ENCODE data around the gene CPNE5. TPM values are rescaled to one million over a fixed set of nuclear protein-coding genes. Genes with fewer than 3 reads are reported as not detected.

CPNE5 gene
- total RNA-seq, 1 donor = 0.18 TPM

- H3K4me3 ChIP-seq (ENCODE audit: low read depth, low read length) = no peak overlapping the region
- no peak for DNase-seq (ENCODE audit: low read depth)
- no peak for TF ChIP-seq CTCF (IDR thresholded peaks at IDR 0.05; ENCODE audit: insufficient read depth, low read length)
Observed at GRCh38 chr6:36777801-36778200, 61.4 kb downstream of the CPNE5 start.

DNA sequence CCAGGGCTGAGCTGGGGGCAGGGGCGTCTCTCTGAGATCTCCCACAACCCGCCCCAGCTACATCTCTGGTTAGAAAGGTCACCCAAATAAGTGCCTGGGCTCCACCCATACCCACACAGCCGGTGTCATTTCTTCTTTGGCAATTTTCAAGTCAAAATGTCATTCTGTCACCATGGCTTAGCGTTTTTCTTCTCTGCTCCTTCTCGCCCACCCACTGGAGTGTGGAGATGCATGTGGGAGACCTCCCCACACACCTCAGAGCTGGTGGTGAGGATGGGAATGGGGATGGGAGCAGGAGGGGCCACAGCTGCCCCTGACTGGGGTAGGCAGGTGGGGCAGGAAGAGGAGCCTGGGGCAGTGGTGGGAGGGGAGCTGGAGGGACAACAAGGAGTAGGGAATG, 63.1 kb downstream of the CPNE5 start:
- TF ChIP-seq CTCF (IDR thresholded peaks at IDR 0.05; ENCODE audit: insufficient read depth, low read length) = no peak
- H3K4me3 ChIP-seq (ENCODE audit: low read depth, low read length) = no peak overlapping the region
- DNase-seq (ENCODE audit: low read depth) = no peak

- no peak overlapping the region for H3K4me3 ChIP-seq (ENCODE audit: low read depth, low read length)
- TF ChIP-seq CTCF (IDR thresholded peaks at IDR 0.05; ENCODE audit: insufficient read depth, low read length) = no peak
- no peak for DNase-seq (ENCODE audit: low read depth)
Observed at GRCh38 chr6:36774331-36774730, 64.9 kb downstream of the CPNE5 start.

DNA sequence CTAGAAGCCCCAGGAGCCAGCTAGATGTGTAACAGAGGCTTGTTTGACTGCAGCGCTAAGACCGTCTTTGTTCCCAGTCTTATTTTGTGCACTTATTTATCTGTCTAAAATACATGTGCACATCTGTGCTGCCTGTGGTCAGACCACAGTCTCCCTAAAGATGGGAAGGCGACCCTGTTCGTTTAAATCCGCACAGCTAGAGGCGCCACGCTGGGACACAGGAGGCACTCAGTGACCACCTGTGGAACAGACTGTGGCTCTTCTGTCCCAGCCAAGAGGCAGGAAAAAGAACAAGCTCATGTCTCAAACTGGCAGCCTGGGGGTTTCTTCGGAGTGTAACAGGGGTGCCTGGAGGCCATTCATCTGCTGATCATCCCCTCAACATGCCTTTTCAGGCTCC, 66.8 kb downstream of the CPNE5 start:
- no peak for DNase-seq (ENCODE audit: low read depth)
- no peak for TF ChIP-seq CTCF (IDR thresholded peaks at IDR 0.05; ENCODE audit: insufficient read depth, low read length)
- H3K4me3 ChIP-seq (ENCODE audit: low read depth, low read length) = no peak overlapping the region

- DNase-seq (ENCODE audit: low read depth) = no peak
- TF ChIP-seq CTCF (IDR thresholded peaks at IDR 0.05; ENCODE audit: insufficient read depth, low read length) = no peak
Observed at GRCh38 chr6:36771145-36771544, 68.1 kb downstream of the CPNE5 start.

GRCh38 chr6:36769676-36770499, 69.4 kb downstream of the CPNE5 start:
- no peak for TF ChIP-seq CTCF (IDR thresholded peaks at IDR 0.05; ENCODE audit: insufficient read depth, low read length)
- peak; percentile 26 for DNase-seq (ENCODE audit: low read depth)
- H3K4me3 ChIP-seq (ENCODE audit: low read depth, low read length) = no peak overlapping the region

More at GRCh38 chr6:36771145-36771544, 68.1 kb downstream of the CPNE5 start:
- no peak overlapping the region for H3K4me3 ChIP-seq (ENCODE audit: low read depth, low read length)

All from fibroblast of the aortic adventitia (primary cell).